T-helper 9 cell (primary cell): ENCODE measurements around the gene NAMPT.
"Not testable (repeated sequence)": the region's sequence is repeated elsewhere in the genome, so short reads cannot be mapped to it uniquely, and the experiment has no call there.

ENCODE experiments used
- DNase-seq: peaks from one replicate; pipeline ENCODE4 v3.0.0-alpha.2; 2020

The NAMPT gene

DNA sequence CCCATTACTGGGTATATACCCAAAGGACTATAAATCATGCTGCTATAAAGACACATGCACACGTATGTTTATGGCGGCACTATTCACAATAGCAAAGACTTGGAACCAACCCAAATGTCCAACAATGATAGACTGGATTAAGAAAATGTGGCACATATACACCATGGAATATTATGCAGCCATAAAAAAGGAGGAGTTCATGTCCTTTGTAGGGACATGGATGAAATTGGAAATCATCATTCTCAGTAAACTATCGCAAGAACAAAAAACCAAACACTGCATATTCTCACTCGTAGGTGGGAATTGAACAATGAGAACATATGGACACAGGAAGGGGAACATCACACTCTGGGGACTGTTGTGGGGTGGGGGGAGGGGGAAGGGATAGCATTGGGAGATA lies 13.8 kb upstream of the NAMPT start:
- not testable (repeated sequence) for DNase-seq

DNA sequence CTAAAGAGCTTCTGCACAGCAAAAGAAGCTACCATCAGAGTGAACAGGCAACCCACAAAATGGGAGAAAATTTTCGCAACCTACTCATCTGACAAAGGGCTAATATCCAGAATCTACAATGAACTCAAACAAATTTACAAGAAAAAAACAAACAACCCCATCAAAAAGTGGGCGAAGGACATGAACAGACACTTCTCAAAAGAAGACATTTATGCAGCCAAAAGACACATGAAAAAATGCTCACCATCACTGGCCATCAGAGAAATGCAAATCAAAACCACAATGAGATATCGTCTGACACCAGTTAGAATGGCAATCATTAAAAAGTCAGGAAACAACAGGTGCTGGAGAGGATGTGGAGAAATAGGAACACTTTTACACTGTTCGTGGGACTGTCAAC lies 13.4 kb upstream of the NAMPT start:
- not testable (repeated sequence) for DNase-seq

DNA sequence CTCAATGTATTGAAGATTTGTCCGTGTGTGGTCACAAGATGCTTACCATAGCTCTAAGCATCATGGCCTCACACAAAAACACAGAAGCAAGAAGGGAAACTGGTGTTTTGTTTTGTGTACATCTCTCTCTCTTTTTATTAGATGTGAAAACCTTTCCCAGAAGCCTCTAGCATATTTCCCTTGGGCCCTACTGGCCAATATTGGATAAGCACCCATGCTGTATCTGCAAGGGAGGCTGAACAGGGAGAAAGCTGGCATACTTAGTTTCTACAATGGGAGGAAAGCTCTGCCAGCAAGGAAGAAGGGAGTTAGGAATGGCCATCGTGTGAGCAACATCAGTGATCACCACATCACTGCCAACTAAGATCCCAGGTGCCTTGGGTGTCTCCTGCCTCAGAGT lies 9.6 kb upstream of the NAMPT start:
- DNase-seq, result no peak

DNA sequence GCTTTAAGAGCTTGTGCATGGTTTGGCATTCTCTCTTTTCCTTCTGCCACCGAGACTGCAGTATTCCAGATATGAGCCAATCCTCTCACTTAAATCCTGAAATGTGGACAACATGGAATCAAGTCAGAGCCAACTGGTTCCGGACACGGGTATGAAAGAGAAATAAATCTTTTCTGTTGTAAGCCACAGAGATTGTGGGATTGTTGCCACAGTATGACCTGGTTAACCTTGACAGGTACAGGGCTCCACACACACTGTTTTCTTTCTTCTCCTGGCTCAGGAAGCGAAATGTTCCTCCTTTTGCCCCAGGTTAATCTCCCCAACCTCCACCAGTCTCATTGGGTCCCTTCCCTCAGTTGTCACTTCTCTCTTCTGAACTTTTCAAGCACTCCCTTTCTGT lies 6.5 kb upstream of the NAMPT start:
- no peak for DNase-seq

DNA sequence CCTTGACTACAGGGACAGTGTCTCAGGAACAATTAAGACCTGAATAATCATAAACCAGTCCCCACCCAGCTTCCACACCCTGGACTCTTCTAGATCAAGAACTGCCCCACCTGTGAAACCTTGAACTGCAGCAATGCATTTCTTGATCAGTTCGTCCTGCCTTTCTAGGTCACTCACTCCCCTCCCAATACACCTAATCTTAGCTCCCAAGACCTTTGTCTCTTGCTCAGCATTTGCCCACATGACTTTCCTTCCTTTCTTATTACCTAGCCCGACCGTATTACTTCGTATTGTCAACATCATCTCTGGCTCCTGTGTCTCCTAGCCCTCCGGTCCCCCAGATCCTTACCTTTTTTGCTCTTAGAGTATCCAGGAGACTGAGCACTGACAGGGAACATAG lies 5.5 kb upstream of the NAMPT start:
- DNase-seq, result no peak

DNA sequence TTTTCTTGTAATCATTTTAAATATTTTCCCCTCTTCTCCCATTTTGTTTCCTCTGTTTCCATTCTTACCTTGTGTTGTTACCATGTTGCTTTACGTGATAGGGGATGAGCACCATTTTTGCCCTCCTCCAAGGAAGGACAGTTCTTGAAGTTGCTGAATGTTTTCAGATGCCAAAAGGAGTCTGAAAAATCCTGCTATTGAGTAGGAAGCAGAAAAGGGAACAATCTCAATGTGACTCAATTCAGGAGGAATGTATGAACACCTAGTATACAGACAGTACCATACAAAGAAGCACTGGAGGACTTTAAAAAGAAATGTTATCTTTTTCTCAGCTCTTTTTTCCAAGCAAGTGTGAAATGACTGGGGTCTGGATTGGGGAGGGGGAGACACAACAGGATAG lies 5.1 kb upstream of the NAMPT start:
- no peak for DNase-seq

DNA sequence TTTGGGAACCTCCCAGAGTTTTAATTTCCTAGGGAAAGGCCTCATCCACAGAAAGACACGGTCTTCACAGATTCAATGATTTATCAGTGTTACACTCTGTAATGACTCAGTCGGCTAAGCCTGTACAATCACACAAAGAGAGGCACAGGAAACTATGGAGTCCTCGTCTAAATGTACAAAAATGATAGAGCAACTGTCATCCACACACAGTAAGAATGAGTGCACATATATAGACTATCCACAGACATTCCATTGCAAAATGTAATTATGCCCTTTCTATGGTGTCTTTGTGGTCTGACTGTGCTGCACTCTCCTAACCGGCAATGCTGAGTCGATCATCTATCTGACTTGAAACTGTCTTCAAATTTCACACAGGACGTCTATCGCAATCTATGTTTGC lies 3.5 kb upstream of the NAMPT start:
- no peak for DNase-seq

DNA sequence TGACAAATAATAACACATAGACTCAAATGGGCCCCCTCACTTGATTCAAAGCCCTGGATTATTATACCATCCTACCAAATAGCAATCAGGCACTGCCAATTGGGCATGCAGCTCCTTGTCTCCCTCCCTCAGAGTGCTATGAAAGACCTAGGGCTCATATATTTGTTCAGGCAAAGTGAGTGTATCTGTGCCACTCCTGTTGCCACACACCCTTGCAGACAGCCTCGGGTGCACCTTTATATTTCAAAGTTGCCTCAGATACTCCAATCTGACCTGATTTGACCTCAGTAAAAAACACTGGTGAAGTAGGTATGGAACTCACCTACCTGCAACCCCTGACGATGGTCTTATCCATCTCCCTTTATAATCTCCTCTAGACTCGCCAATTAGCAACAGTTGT lies 3.0 kb upstream of the NAMPT start:
- no peak for DNase-seq

DNA sequence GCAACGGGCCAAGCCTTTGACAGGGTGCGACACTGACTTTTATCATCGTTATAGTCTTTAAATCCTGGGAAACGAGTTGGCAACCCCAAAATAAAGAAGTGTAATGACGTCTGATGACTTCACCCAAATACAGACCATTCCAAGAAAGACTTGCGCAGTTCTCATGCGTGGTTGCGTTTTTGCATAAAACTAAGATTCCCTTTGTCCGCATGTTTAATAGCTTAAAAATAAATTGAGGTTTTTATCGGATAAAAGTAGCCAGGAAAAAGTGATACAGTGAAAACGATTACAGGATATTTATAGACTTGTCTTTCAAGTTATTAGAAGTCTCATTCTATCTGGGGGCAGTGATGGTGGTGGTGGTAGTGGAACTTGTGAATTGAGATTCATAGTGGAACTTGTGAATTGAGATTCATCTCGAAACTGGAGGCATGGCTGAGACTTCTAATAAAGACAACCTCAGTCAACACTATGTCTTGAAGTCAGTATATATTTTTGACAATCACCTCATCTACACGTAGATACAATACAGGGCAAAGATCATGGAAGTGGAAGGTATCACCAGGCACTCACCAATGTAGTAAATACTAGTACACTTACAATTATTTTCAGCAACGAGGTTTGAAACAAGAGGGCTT lies 1.2 kb upstream of the NAMPT start:
- DNase-seq, result no peak

DNA sequence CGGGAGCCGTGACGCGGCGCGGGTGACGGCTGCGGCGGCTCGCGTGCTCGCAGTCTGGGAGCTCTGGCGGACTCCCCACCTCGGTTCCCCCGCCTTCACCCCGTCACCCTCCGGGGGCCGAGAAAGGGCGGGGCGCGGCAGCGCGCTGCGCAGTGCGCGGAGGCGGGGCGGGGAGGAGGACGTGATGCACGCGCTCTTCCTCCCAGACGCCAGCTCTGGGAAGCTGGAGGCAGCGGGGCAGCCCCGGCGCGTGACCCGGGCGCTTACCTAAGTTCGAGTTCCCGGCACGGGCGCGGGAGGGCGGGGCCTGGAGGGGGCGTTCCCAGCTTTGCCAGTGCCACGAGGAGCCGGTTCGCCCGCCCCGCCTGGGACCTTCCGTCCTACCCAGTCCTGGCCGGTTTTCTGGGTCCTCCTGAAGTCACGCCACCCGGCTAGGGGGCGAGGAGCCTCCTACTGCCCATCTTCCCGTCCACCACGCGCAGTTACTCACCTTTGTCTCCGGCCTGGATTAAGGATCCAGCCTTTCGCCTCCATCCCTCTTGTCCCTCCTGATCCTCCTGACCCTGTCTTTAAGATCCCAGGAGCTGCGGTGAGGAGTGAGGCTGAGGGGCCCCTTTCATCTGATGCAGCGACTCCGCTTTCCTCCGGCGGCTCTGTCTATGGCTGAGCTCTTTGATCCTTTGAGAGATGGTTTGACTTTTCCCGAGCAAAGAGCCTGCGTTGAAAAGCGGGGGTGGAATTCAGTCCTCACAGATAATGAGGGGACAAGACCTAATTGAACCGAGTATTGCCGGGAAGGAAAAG lies 470 bp upstream of the NAMPT start:
- peak; percentile 99 for DNase-seq

DNA sequence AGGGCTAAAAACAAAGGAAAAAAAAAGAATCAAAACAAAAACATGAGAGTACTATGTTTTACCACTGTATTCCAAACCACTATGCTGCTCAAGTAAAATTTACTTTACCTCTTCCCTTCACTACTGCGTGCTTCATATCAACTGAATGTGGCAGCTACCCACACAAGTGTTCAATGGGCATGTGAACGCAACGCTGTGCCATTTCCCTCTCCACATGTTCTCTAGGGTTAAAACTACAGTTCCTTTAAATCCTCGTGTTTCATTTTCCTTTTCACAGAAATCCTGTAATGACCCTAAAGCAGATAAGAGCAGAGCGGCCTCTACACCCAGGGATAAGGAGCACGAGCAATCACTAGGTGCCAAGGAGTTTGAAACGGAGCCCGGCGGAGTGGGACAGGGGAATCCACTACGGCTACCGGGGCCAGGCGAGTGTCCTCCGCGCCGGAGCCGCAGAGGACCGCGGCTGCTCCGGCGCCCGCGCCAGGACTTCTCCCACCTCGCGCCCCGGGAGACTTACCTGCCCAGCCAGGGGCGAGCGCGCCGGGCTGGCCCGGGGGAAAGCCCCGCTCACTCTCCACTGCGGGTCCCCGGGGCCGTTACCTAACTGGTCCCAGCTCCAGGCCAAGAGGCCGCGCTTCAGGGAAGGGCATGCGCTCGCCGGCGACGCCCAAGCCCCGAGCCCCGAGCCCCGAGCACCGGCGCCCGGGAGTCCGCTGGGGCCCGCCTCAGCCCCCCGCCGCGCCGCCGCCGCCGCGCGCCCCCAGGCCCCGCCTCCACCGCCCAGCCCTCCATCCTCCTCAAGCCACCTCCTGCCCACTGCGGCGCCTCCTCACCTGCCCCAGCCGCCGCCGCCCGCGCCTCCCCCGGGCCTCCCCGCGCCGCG lies 711 bp downstream of the NAMPT start:
- DNase-seq, result peak; percentile 48

DNA sequence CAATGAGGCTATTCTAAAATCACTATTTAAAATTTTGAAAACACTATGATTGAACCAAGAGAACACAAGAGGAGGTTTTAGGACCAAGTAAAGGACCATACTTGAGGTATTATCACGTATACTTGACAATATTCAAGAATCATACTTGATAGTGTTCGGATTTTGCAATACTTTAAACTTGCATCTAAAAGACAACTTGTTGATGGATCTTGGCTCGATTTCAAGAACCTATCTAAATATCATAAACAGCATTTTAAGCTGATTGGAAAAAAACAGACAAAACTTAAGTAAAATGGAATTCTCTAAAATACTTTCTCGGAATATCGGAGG lies 1.3 kb downstream of the NAMPT start:
- DNase-seq, result no peak

DNA sequence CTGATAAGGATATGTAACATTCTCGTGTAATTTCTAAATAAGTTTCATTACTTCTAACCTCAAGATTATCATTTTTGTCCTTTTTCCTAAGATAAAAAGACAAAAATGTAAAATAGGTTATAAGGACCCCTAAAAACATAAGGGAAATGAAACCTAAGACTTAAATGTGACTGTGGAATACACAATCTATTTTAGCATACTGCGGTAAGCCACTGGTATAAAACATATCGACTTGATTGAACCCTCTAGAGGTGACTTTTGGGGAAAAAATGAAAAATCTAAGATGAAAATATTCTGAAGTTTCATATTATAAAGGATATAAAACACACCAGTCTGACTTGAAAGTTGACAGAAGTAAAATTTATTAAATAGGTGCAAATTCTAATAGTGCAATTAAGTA lies 1.9 kb downstream of the NAMPT start:
- DNase-seq, result no peak

DNA sequence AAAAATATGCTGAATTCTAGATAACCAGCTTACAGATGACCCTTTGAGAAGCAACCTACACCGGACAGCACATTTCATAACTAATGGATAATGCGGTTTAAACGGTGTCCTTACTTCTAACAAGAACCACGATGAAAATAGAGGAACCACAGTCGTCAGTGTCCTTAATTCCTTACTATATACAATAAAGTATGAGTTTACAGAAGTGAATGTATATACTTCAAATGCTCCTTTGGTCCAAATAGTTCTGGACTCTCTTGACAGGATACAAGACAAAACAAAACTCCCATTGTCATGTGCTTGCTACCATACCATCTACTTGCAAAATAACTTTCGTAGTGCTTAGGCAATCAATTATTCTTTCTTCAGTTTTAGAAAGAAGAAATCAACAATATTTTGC lies 2.4 kb downstream of the NAMPT start:
- no peak for DNase-seq

DNA sequence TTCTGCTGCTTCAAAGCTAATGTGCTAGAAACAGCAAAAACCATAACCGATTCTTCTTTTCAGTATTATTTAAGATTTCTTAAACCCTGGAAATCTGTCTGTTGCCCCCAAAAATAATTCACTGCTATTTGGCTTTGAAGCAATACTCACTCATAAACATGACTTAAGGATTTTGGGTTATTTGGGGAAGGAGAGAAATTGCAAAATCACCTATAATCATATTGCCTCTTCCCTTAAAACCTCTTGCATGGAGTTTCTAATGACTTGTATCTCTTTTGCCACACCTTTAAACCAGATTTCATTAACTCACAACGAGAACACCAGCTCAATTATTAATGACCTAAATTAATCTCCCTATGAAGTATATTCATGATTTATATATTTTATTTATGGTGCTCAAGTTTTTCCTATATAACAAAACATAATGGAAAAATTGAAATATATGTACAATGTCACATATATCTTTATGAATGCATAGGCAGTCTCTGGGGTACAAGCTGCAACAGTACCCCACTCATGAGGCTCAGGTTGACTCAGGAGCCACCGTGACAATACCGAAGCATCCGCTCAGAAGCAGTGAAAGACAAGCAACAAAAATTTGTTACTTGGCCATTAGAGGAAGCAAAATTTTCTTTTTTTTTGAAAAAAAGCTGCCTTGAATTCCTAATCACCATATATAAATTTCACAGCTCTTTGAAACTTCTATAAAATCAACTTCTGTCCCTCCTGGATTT lies 3.0 kb downstream of the NAMPT start:
- no peak for DNase-seq

DNA sequence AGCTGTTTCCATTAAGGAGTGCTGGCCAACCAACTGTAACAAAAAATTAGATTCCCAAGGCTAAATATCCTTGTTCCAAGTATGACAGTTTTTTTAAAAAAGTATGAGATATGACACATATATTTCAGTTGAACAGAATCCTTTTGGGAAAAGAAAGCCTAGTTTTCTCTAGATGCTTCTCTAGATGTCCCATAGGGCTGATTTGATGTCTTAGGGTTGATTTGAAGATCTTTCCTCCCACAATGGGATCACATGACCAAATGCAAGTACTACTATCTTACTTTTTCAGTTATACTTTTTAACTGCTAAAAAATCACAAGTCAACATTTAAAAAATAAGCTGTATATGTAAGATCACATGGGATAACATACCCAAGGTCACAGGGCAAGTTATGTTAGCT lies 3.7 kb downstream of the NAMPT start:
- no peak for DNase-seq

DNA sequence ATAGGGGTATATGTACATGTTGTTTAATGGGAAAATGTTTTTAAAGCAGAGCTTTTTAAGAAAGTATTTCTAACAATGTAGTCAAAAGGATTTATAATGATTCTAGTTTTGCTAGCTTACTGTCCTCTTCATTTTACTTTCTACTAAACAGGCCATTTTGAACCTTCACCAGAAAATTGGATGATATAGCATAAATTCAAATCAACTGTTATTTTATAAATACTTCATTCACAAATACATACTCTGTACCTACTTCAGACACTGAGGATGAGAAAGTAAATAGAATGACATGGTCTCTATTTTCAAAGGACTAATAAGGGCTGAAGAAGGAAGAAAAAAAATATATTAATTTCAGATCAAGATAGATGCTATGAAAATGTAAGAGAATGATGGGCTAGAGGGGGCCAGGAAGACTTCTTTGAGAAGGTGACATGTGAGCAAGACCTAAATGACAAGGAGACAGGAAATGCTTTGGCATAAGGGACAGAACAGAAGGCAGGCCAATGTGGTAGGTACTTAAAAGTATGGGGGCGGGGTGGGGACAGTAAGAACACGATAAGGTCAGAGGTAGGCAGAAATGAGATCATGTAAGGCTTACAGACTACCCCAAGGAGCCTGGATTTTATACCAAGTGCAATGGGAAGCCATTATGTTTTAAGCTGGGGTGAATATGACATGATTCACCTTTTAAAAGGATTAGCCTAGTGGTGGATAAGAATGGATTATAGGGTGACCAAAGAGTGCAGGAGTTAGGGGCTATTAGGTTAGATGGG lies 5.2 kb downstream of the NAMPT start:
- DNase-seq, result no peak

DNA sequence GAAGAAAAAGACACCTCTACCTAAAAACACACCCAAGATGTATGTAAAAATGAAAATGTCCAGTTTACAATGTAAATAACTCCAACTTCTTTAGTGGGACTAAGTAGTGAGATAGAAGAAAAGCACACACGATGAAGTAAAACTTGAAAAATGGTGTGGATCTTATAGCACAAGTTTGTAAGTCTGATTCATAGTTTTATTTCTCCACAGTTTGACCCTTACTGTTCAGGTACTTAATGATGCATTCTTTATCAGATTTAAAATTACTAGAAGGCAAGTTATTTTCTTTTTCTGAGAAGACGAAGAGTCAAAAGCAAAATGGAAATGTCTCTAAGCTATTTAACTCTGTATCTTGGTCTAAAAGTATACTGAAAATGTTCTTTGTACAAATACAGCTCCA lies 6.1 kb downstream of the NAMPT start:
- no peak for DNase-seq

DNA sequence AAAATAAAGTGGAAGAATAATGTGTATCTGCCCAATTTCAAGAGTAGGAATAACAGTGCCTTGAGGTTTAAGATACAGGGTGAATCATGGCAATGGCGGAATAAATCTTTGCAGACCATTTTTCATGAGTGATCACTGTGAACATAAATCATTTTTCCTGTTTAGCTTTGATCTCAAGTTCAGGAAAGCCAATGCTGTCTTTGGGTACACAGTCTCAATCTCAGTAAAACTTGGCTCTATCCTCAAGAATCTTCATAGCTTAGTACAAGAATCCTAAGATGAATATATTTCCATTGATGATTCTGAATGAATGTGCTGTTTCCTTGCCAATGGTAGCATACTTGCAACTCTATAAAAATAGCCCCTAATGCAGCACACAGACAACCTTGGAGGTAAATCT lies 6.8 kb downstream of the NAMPT start:
- DNase-seq, result no peak

DNA sequence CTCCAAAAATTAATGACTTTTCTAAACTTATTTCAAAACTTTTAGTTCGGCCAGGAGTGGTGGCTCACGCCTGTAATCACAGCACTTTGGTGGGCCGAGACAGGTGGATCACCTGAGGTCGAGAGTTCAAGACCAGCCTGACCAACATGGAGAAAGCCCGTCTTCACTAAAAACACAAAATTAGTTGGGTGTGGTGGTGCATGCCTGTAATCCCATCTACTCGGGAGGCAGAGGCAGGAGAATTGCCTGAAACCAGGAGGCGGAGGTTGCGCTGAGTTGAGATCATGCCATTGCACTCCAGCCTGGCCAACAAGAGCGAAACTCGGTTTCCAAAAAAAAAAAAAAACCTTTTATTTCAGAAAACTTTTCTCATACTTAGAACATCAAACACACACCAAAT lies 8.3 kb downstream of the NAMPT start:
- no peak for DNase-seq

DNA sequence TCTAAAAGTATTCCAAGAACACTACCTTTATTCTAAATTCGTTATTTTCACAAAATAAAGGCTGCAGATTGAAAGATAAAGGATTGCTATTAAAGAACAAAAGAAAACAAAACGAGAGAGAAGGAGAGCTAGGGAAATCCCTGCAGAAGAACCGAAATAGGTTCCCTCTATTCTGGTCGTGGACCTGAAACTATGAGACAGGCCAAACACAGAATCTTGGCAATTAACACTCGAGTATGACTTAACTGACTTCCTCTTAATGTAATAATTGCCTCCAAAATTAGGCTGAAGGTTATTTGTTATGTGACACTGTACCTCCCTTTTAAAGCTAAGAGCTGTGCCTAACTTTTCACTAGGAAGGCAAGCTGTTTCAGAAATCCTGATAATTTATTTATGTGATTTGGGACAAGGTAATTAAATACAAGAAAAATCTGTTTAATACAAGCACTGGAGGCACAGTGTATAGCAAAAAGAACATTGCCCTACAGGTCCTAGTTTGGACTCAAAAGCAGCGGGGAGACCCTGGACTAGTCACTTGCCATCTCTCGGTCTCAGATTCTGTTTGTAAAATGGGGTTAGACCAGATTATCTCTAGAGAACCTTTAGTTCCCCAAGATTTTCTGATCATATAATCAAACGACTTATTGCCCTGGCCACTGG lies 11.6 kb downstream of the NAMPT start:
- no peak for DNase-seq
